Duodenal mucosa (tissue), 2 donors: ENCODE measurements around the gene EIF4G3.
"Not testable (repeated sequence)": the region's sequence is repeated elsewhere in the genome, so short reads cannot be mapped to it uniquely, and the experiment has no call there.

Source experiments
- H3K27ac ChIP-seq: one replicate; pipeline ENCODE4 v1.7.0; 2013; ENCODE audit warnings: low read depth, low read length
- H3K27me3 ChIP-seq, 2 donors: one replicate each; pipeline ENCODE4 v1.7.0; 2013; ENCODE audit warnings: low read length in 2 of 2, control low read depth in 1 of 2; ENCODE audit not compliant: insufficient read depth in 2 of 2, control insufficient read depth in 1 of 2
- H3K36me3 ChIP-seq, 2 donors: one replicate each; pipeline ENCODE4 v1.7.0; 2013; ENCODE audit warnings: low read length in 2 of 2, control low read depth in 1 of 2; ENCODE audit not compliant: insufficient read depth in 2 of 2, control insufficient read depth in 1 of 2
- H3K4me1 ChIP-seq, 2 donors: one replicate each; pipeline ENCODE4 v1.7.0; 2013; ENCODE audit warnings: low read length in 2 of 2, control low read depth in 1 of 2; ENCODE audit not compliant: insufficient read depth in 2 of 2, control insufficient read depth in 1 of 2
- H3K4me3 ChIP-seq, 2 donors: one replicate each; pipeline ENCODE4 v1.7.0; 2013; ENCODE audit warnings: low read length in 2 of 2, low read depth in 1 of 2
- H3K9ac ChIP-seq, 2 donors: one replicate each; pipeline ENCODE4 v1.7.0; 2013; ENCODE audit warnings: low read length in 2 of 2, low read depth in 1 of 2
- H3K9me3 ChIP-seq, 2 donors: one replicate each; pipeline ENCODE4 v1.7.0; 2013; ENCODE audit warnings: low read length in 2 of 2, control low read depth in 1 of 2; ENCODE audit not compliant: control insufficient read depth in 1 of 2

EIF4G3 gene

DNA sequence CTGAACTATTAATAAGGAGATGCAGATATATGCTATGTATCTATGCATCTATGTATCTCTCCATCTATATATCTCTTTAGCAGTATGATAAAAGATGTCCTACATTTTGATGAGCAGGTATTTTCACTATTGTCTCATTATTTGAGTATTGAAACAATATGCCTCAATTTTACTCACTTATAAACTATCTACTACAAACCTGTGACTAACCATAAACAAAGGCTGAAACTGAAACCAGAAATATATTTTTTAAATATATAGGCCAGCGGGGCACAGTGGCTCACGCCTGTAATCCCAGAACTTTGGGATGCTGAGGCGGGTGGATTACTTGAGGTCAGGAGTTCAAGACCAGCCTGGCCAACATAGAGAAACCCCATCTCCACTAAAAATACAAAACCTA lies 22.0 kb downstream of the EIF4G3 start:
- H3K27ac ChIP-seq = no peak overlapping the region
- peaks cover 0 to 7% of the 10 kb centered on the region in 2 donors for H3K4me1 ChIP-seq

GRCh38 chr1:21153388-21153787 lies 23.3 kb downstream of the EIF4G3 start:
- Histone ChIP-seq H3K4me3 (no peak overlapping the region), H3K27ac (no peak overlapping the region), H3K27me3 (no peaks in the 10 kb centered on the region), H3K4me1 (peaks cover 6 to 13% of the 10 kb centered on the region in 2 donors), H3K9ac (no peak overlapping the region), H3K9me3 (no peaks in the 10 kb centered on the region), H3K36me3 (peaks cover 0 to 11% of the 10 kb centered on the region in 2 donors)

More for the DNA sequence above, 22.0 kb downstream of the EIF4G3 start:
- Histone ChIP-seq H3K27me3 (no peaks in the 10 kb centered on the region), H3K36me3 (peaks cover 0 to 7% of the 10 kb centered on the region in 2 donors), H3K4me3 (no peak overlapping the region), H3K9me3 (no peaks in the 10 kb centered on the region), H3K9ac (no peak overlapping the region)

DNA sequence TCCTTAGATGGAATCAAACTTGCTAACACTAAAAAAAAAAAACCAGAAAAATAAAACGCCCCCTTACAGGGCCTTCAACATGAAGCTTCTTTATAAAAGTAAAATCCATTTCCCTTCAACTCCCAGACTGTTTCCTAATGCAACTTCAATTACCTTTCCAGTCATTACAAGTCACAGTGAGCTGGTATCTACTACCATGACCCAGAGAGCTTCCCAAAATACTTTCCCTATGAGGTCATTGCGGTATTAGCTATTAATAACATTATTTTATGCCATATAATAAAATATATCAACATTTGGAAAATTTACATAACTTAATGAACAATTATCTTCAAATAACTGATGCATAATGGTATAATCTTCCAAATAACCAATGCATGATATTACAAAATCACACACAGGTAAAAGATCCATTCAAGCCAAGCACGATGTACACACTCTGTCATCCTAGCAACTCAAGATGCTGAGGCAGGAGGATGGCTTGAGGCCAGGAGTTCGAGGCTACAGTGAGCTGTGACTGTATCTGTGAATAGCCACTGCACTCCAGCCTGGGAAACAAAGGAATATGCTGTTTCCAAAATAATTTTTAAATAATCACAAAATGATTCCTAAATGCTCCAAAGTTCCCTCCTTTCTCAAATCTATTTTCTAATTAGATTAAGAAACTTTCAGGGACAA lies 24.1 kb downstream of the EIF4G3 start:
- Histone ChIP-seq H3K4me1 (peaks cover 6 to 13% of the 10 kb centered on the region in 2 donors), H3K9me3 (no peaks in the 10 kb centered on the region), H3K27ac (no peak overlapping the region), H3K4me3 (no peak overlapping the region), H3K27me3 (no peaks in the 10 kb centered on the region), H3K9ac (no peak overlapping the region), H3K36me3 (peaks cover 0 to 16% of the 10 kb centered on the region in 2 donors)

GRCh38 chr1:21149855-21150432 lies 26.8 kb downstream of the EIF4G3 start:
- peaks cover 0 to 16% of the 10 kb centered on the region in 2 donors for H3K36me3 ChIP-seq
- no peak overlapping the region for H3K4me3 ChIP-seq
- no peaks in the 10 kb centered on the region for H3K27me3 ChIP-seq
- no peak overlapping the region for H3K27ac ChIP-seq
- H3K9ac ChIP-seq = no peak overlapping the region
- H3K4me1 ChIP-seq = peaks cover 6 to 13% of the 10 kb centered on the region in 2 donors
- H3K9me3 ChIP-seq = no peaks in the 10 kb centered on the region

DNA sequence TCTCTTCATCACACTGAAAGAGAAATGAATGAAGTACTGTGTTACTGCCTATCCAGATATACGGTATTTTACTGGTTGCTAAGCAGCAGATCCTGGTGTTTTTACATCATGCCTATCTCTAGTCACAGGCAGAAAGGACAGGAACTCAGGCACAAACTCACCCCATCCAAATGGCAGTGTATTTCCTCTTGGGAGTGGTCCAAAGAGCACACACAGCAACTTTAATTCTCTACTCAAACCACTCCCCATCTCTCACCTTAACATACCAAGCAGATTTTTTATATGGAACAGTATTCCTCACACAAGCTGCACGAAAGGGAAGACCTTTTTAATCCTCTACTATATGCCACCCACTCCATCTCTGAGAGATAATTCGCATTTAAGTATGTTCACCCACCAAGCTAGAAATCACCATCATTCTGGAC lies 27.3 kb downstream of the EIF4G3 start:
- H3K27ac ChIP-seq = no peak overlapping the region
- no peaks in the 10 kb centered on the region for H3K27me3 ChIP-seq
- peaks cover 6 to 13% of the 10 kb centered on the region in 2 donors for H3K4me1 ChIP-seq
- H3K4me3 ChIP-seq = no peak overlapping the region
- H3K9me3 ChIP-seq = no peaks in the 10 kb centered on the region
- peak overlapping the region in 1 of 2 donors; percentile 32 for H3K9ac ChIP-seq
- H3K36me3 ChIP-seq = peaks cover 0 to 16% of the 10 kb centered on the region in 2 donors

DNA sequence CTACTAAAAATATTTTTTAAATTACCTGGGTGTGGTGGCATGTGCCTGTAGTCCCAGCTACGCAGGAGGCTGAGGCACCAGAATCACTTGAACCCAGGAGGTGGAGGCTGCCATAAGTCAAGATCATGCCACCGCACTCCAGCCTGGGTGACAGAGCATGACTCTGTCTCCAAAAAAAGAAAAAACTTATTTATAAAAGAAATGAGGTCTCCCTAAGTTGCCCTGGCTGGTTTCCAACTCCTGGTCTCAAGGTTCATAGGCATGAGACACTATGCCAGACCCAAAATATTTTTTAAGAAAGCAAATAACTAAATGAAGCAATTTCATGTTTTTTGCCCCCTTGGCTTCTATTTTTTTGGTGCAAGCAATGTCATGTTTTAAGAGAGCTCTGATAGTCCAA lies 32.9 kb downstream of the EIF4G3 start:
- Histone ChIP-seq H3K9me3 (no peaks in the 10 kb centered on the region), H3K27me3 (no peaks in the 10 kb centered on the region), H3K36me3 (peaks cover 0 to 7% of the 10 kb centered on the region in 2 donors), H3K9ac (no peak overlapping the region), H3K4me3 (no peak overlapping the region), H3K27ac (no peak overlapping the region), H3K4me1 (no peaks in the 10 kb centered on the region)

DNA sequence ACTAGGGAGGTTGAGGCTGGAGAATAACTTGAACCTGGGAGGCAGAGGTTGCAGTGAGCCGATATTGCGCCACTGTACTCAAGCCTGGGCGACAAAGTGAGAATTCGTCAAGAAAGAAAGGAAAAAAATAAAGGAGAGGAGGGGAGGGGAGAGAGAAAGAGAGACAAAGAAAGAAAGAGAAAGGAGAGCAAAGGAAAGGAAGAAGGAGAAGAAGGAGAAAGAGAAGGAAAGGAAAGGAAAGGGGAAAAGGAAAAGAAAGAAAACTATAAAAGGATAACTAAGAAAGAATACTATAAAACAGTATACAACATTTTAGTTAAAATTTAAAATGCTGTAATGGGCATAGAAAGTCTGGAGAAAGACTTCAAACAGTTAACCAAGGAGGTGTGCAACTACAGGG lies 33.6 kb downstream of the EIF4G3 start:
- Histone ChIP-seq H3K27ac (no peak overlapping the region), H3K4me1 (no peaks in the 10 kb centered on the region), H3K4me3 (no peak overlapping the region), H3K27me3 (no peaks in the 10 kb centered on the region), H3K36me3 (peaks cover 0 to 6% of the 10 kb centered on the region in 2 donors), H3K9me3 (no peaks in the 10 kb centered on the region), H3K9ac (no peak overlapping the region)

- no peaks in the 10 kb centered on the region for H3K36me3 ChIP-seq
- H3K9ac ChIP-seq = no peak overlapping the region
- no peaks in the 10 kb centered on the region for H3K27me3 ChIP-seq
- no peaks in the 10 kb centered on the region for H3K4me1 ChIP-seq
- H3K27ac ChIP-seq = no peak overlapping the region
- no peak overlapping the region for H3K4me3 ChIP-seq
- no peaks in the 10 kb centered on the region for H3K9me3 ChIP-seq
Observed at GRCh38 chr1:21141030-21141429, 35.7 kb downstream of the EIF4G3 start.

GRCh38 chr1:21139601-21140000 lies 37.1 kb downstream of the EIF4G3 start:
- Histone ChIP-seq H3K9ac (no peak overlapping the region), H3K4me3 (no peak overlapping the region), H3K9me3 (no peaks in the 10 kb centered on the region), H3K4me1 (no peaks in the 10 kb centered on the region), H3K27me3 (no peaks in the 10 kb centered on the region), H3K36me3 (no peaks in the 10 kb centered on the region), H3K27ac (no peak overlapping the region)

DNA sequence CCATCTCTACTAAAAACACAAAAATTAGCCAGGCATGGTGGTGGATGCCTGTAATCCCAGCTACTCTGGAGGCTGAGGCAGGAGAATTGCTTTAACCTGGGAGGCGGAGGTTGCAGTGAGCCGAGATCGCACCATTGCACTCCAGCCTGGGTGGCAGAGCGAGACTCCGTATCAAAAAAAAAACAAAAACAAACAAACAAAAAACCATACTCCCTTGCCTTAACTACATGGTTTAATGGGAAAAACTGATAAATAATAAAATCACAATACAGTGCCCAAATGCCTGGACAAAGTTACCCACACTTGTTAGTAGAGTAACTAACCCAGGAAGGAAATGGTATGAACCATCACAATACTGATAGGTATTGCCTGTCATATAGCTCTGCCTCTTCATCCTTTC lies 40.4 kb downstream of the EIF4G3 start:
- not testable (repeated sequence) for H3K27me3 ChIP-seq, H3K9ac ChIP-seq, H3K4me3 ChIP-seq, H3K9me3 ChIP-seq, H3K27ac ChIP-seq, H3K36me3 ChIP-seq, H3K4me1 ChIP-seq
